HG02759 (cell line): Measurements from ENCODE around the gene CTDNEP1.
A peak's percentile ranks its signal among the peaks of the same experiment; 100 is the strongest.

Experiments
- ATAC-seq: cut with Tn5 transposase; IDR thresholded peaks from one replicate; pipeline ENCODE4 v1.9.1; 2021; ENCODE audit warnings: mild to moderate bottlenecking, moderate library complexity; ENCODE audit not compliant: unreplicated experiment

The CTDNEP1 gene

DNA sequence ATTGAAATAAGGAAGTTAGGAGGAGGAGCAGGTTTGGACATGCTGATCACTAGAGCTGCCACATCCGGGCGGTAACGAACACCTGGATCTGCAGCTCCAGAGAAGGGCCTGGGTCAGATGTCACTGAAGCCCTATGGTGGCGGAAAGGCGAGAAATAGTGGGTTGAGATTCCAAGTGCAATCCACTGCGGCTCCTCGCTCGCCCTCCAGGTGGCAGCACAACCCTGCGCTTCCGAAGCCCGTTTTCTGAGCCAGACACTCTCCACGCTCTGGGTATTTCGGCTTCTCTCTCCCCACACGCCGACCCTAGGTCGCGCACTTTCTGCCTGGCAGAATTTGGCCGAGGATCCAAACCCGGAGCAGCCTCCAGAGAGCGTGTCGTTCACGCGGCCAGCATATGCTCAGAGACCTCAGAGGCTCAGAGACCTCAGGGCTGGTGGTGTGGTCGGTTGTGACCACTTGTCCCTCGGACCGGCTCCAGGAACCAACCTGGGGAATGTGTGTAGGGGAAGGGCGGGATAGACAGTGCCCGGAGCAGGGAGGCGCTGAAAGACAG, 29.1 kb upstream of the CTDNEP1 start:
- ATAC-seq = peak; percentile 64

- ATAC-seq = no peak
Observed at GRCh38 chr17:7279448-7279847, 27.9 kb upstream of the CTDNEP1 start.

- ATAC-seq = no peak
Observed at GRCh38 chr17:7266784-7267183, 15.2 kb upstream of the CTDNEP1 start.

GRCh38 chr17:7263801-7264078, 12.2 kb upstream of the CTDNEP1 start:
- ATAC-seq = no peak

- no peak for ATAC-seq
Observed at GRCh38 chr17:7262935-7263800, 11.6 kb upstream of the CTDNEP1 start.

DNA sequence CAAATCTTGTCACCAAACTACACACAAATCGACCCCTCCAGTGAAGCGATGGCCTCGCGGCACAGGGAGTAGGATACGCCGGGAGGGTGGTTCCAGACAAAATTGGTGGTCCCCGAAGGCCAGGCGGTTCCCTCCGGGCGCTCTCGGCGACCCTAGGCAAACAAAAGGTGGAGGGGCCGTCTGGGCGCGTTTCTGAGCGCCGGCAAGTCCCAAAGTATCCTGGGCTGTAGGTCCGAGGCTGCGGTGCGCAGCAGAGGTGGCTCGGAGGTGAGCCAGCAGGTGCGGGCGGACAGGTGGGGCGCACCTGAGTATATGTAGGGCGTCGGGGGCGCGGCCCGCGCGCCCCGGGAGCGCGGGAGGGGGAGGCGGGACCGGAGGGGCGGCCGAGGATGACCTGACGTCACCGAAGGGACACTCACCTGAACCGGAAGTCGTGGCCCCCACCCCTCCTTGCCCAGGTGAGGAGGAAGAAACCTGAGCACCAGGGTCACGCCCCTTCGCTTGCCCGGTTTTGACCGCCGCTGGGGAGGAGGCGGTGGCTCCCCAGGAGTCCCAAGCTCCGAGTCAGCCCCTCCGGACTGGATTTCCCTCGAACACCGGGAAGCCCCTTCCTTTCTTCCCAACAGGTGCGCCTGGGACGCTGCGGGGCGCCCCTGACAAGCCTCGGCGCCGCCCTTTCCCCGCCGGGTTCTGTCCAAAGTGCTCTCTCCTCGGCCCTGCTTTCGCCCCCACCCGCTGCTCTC, 10.8 kb upstream of the CTDNEP1 start, which contains the start of gene CLDN7:
Gene CLDN7, minus strand, starts transcription at position 287 of the 743 bp plus-strand sequence. CDS start 435 bp downstream, outside the sequence.
- ATAC-seq = no peak

DNA sequence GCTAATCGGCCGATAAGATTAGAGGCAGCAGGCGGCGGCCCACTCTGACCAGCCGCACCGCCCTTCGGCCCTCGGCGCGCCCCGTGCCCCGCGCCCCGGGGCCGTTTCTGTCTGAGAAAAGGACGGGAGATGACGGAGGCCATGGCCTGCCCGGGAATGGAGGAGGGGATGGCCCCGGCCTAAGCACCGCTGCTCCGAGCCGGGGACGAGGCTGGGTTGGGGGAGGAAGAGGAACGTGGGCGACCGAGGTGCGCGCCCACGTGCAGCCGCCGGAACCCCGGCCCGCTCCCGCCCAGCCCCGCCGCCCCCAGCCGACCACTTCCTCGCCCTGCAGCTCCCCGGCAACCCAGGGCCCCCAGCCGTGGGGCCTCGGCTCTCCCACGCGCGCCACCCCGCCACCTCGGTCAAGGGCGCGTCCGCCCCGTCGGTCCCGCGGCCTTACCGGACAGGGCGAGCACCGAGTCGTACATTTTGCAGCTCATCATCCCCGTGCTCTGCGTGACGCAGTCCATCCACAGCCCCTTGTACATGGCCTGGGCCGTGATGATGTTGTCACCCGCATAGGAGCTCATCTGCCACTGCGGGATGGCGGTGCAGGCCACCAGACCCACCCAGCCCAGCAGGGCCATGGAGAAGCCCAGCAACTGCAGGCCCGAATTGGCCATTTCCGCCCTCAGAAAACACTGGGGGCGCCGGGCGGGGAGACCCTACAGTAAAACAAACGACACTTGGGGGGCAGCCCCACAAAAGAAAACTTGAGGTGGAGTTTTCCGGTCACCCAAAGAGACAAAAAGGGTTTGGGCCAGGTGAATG, 10.1 kb upstream of the CTDNEP1 start:
- ATAC-seq = no peak

- ATAC-seq = no peak
Observed at GRCh38 chr17:7260651-7261378, 9.3 kb upstream of the CTDNEP1 start.

DNA sequence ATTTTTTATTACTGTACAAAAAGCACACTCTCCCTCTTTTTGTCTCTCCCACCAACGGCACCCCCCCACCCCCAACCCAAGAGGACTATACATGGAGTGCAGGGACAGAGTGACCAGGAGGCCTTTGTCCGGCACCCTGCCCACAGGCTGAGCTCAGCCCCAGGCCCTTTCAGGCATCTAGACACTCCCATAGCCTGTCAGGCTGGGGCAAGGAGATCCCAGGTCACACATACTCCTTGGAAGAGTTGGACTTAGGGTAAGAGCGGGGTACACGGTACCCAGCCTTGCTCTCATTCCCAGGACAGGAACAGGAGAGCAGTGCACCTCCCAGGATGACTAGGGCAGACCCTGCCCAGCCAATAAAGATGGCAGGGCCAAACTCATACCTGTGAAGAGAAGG, 8.6 kb upstream of the CTDNEP1 start:
- no peak for ATAC-seq

DNA sequence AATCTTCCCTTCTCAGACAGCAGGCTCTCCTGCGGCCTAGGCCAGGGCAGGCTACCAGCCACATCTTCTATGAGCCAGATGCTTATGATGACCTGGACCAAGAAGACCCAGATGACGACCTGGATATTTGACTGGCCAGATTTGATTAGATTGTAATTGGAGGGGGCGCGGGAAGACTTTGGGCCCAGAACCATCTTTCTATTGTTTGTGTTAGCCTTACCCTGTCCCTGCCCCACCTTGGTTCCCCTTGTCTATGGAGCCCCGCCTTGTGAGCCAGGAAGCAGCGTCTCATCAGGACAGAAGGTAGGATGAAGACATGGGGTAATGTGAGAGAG, 8.0 kb upstream of the CTDNEP1 start:
- no peak for ATAC-seq

GRCh38 chr17:7258731-7259554, 7.4 kb upstream of the CTDNEP1 start:
- ATAC-seq = no peak

DNA sequence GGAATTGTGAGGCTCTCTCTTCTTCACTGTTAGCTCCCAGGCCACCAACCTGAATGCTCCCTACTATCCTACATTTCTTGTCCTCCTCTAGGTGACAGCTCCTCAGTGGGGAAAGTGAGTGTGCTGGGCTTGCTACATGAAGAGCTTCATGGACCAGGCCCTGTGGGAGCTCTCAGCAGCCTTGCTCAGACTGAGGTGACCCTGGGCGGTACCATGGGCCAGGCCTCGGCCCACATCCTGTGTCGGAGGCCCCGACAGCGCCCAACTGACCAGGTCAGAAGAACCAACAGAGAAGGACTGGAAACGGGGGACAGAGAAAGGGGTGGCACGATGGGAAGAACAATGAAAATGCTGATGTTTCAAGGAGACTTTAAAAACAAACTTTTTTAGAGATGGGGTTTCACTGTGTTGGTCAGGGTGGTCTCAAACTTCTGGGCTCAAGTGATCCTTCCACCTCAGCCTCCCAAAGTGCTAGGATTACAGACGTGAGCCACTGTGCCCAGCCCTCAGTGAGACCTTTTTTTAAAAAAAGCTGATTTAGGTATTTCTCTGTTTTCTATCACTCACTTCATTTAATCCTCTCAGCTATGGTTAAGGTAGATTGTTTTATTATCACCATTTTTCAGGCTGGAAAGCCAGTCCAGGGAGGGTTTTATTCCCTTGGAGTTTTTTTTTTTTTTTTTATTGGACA, 5.4 kb upstream of the CTDNEP1 start:
- ATAC-seq = no peak

DNA sequence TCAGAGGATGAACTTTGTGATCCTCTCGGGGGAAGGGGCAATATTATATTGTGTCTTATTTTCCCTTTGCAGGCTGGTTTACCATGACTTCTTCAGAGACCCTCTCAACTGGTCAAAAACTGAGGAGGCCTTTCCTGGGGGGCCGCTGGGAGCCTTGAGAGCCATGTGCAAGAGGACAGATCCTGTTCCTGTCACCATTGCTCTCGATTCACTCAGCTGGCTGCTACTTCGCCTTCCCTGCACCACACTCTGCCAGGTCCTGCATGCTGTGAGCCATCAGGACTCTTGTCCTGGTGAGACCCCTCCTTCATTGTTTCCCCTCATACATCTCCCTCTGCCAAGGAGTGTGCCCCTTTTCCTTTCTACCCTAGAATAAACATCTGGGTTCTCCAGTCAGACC, 3.0 kb upstream of the CTDNEP1 start:
- no peak for ATAC-seq

GRCh38 chr17:7253082-7253481, 1.5 kb upstream of the CTDNEP1 start:
- no peak for ATAC-seq

GRCh38 chr17:7252176-7253043, 876 bp upstream of the CTDNEP1 start, which contains the start of gene ELP5:
ELP5 (plus strand) TSS chr17:7252215; CDS start chr17:7252551, 336 bp downstream.
- peak; percentile 63 for ATAC-seq

DNA sequence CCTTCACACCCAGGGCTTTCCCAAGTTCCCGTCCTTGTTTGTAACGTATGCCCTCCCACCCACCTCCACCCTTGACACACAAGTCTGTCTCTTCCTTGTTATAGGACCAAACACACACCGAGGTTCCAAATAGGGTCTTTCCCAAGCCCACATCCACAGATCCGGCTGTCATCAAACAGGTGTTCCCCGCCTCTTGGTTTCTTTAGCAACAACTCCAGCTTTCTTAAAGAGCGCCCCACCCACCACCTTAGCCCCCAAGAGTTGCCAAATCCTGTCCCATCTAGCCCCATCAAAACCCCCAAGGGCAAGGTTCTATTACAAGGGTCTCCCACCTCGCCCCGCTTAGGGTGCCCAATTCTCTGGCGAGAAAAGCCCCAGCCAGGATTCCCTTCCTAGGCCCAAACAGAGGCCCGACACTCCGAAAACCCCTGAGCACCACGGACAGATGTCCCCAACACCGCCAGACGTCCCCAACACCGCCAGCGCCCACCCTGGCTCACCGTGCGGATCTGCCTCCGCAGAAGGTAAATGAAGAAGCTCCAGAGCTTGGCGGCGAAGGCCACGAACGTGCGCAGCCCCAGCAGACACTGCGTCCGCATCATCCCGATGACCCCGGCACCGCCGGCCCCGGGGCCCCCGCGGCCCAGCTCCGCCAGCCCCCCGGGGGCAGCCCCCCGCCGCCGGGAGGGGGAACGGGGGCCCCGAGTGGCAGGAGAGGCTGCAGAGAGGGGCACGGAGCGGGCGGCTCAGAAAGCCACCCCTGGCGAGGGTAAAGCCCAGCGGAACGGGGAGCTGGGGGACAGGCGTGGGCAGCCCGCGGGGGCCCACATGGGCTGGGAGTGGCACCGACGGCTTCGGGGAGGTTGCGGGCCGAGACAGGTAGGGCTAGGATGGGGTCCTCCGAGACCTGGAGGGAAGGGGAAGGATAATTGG, 573 bp downstream of the CTDNEP1 start:
- no peak for ATAC-seq

GRCh38 chr17:7249830-7250229, 1.7 kb downstream of the CTDNEP1 start:
- no peak for ATAC-seq
